A673 (cell line): ENCODE results near the gene NRN1. TPM values are rescaled to one million over a fixed set of nuclear protein-coding genes. Genes with fewer than 3 reads are reported as not detected.
"Not testable (repeated sequence)": the region's sequence is repeated elsewhere in the genome, so short reads cannot be mapped to it uniquely, and the experiment has no call there.

ENCODE experiments used
- BruUV-seq: library from RNA; stranded (reverse); fragments of 400-500 nt; replicated peaks from 2 replicates; lab custom pipeline; 2021; lab: Mats Ljungman, UMichigan
- CTCF ChIA-PET: fragments of 300-600 bp; sonication (Branson Sonifier 250); formaldehyde crosslinking; loops from one replicate; lab custom pipeline; 2022; ENCODE audit warnings: antibody characterized with exemption; lab: Charles Lee
- POLR2A ChIA-PET: fragments of 300-600 bp; sonication (Branson Sonifier 250); formaldehyde crosslinking; loops from one replicate; lab custom pipeline; 2022; ENCODE audit warnings: antibody characterized with exemption; ENCODE audit not compliant: low non-redundant PET; lab: Charles Lee
- DNase-seq: peaks from one replicate; pipeline ENCODE4 v3.0.0-alpha.2; 2015; ENCODE audit warnings: low spot score
- H3K27ac ChIP-seq: fragments of 200-600 bp; sonication (generic); 2 replicates; pipeline ENCODE4 v1.5.1; 2016; ENCODE audit warnings: mixed run types, low read depth, mild to moderate bottlenecking, mixed read lengths, antibody characterized with exemption, low read length; ENCODE audit not compliant: poor library complexity, severe bottlenecking
- H3K27me3 ChIP-seq: fragments of 200-600 bp; sonication (generic); replicated peaks from 2 replicates; pipeline ENCODE4 v1.6.1; 2017; ENCODE audit warnings: mixed run types, low read depth, mild to moderate bottlenecking, mixed read lengths, antibody characterized with exemption, low read length; ENCODE audit not compliant: insufficient read depth, poor library complexity
- H3K36me3 ChIP-seq: fragments of 200-600 bp; sonication (generic); 2 replicates; pipeline ENCODE4 v1.6.1; 2016; ENCODE audit warnings: mixed run types, mild to moderate bottlenecking, mixed read lengths, antibody characterized with exemption, low read length; ENCODE audit not compliant: insufficient read depth, poor library complexity, severe bottlenecking
- H3K4me1 ChIP-seq: fragments of 200-600 bp; sonication (generic); 2 replicates; pipeline ENCODE4 v1.6.1; 2017; ENCODE audit warnings: mixed run types, mild to moderate bottlenecking, mixed read lengths, antibody characterized with exemption, low read length; ENCODE audit not compliant: insufficient read depth, poor library complexity, severe bottlenecking
- H3K4me3 ChIP-seq: fragments of 200-600 bp; sonication (generic); 2 replicates; pipeline ENCODE4 v1.5.1; 2016; ENCODE audit warnings: low read depth, mixed run types, mild to moderate bottlenecking, mixed read lengths, low read length; ENCODE audit not compliant: poor library complexity, severe bottlenecking
- H3K9me3 ChIP-seq: fragments of 200-600 bp; sonication (generic); 2 replicates; pipeline ENCODE4 v1.6.1; 2016; ENCODE audit warnings: mixed run types, low read depth, mild to moderate bottlenecking, mixed read lengths, antibody characterized with exemption, low read length; ENCODE audit not compliant: poor library complexity, severe bottlenecking
- CTCF ChIP-seq: fragments of 300-800, 200-600 bp; sonication (generic); conservative IDR thresholded peaks from 2 replicates; pipeline ENCODE4 v1.5.1; 2017; ENCODE audit warnings: low read depth, mild to moderate bottlenecking, antibody characterized with exemption, low read length, moderate library complexity, mixed read lengths
- EZH2 ChIP-seq: fragments of 200-600 bp; sonication (generic); IDR thresholded peaks from 2 replicates; pipeline ENCODE4 v1.6.1; 2017; ENCODE audit warnings: borderline replicate concordance, low read depth, mild to moderate bottlenecking, mixed read lengths, antibody characterized with exemption, low read length; ENCODE audit not compliant: poor library complexity, severe bottlenecking
- intact Hi-C: fragments of 100-400 bp; cut with micrococcal nuclease; formaldehyde crosslinking; loops from one replicate; pipeline ENCODE4 v1.10.0; 2022; ENCODE audit not compliant: unreplicated experiment
- total RNA-seq: library from RNA; stranded (reverse); gene quantifications from 2 replicates; pipeline ENCODE4 v1.2.3, GENCODE V29; 2021

The NRN1 gene
- total RNA-seq, 1 experiment from 2014 or later = 37.0 TPM

GRCh38 chr6:5976811-5977210 is 29.9 kb downstream of the NRN1 start:
- Histone ChIP-seq H3K9me3 (no peaks in the 10 kb centered on the region), H3K4me3 (no peak overlapping the region), H3K27me3 (no peaks in the 10 kb centered on the region), H3K36me3 (no peaks in the 10 kb centered on the region), H3K4me1 (peaks cover 7% of the 10 kb centered on the region), H3K27ac (no peak overlapping the region)
- intact Hi-C loops = no loop called here
- CTCF ChIA-PET = no interaction called here
- POLR2A ChIA-PET = no interaction called here
- DNase-seq = no peak
- BruUV-seq = no TSS peak
- TF ChIP-seq CTCF = no peak
- no peak for TF ChIP-seq EZH2

- Histone ChIP-seq H3K36me3 (no peaks in the 10 kb centered on the region), H3K4me1 (no peaks in the 10 kb centered on the region), H3K9me3 (no peaks in the 10 kb centered on the region), H3K27ac (no peak overlapping the region), H3K27me3 (no peaks in the 10 kb centered on the region), H3K4me3 (no peak overlapping the region)
- BruUV-seq = no TSS peak
- CTCF ChIA-PET = no interaction called here
- intact Hi-C loops = no loop called here
- POLR2A ChIA-PET = no interaction called here
- no peak for DNase-seq
- TF ChIP-seq EZH2 = no peak
- no peak for TF ChIP-seq CTCF
Measured at GRCh38 chr6:5968817-5969734, 37.6 kb downstream of the NRN1 start.

- H3K4me1 ChIP-seq, H3K27ac ChIP-seq, H3K36me3 ChIP-seq, H3K4me3 ChIP-seq, H3K27me3 ChIP-seq, POLR2A ChIA-PET, intact Hi-C loops, H3K9me3 ChIP-seq, CTCF ChIA-PET, BruUV-seq, DNase-seq: not testable (repeated sequence)
Measured at GRCh38 chr6:5968036-5968435, 38.7 kb downstream of the NRN1 start.

- CTCF ChIA-PET = no interaction called here
- DNase-seq = no peak
- TF ChIP-seq CTCF (no peak), EZH2 (no peak)
Measured at GRCh38 chr6:5967594-5967993, 39.1 kb downstream of the NRN1 start.

More at GRCh38 chr6:5967594-5967993, 39.1 kb downstream of the NRN1 start:
- Histone ChIP-seq H3K9me3 (no peaks in the 10 kb centered on the region), H3K4me3 (no peak overlapping the region), H3K36me3 (no peaks in the 10 kb centered on the region), H3K27me3 (no peaks in the 10 kb centered on the region), H3K27ac (no peak overlapping the region), H3K4me1 (no peaks in the 10 kb centered on the region)
- POLR2A ChIA-PET = no interaction called here
- intact Hi-C loops = no loop called here
- BruUV-seq = no TSS peak
